GM12865 (cell line): ENCODE measurements around the gene EIF4G3.
"Not testable (repeated sequence)": the region's sequence is repeated elsewhere in the genome, so short reads cannot be mapped to it uniquely, and the experiment has no call there.

Experiments used
- DNase-seq: peaks from one replicate; pipeline ENCODE4 v3.0.0; 2010; ENCODE audit warnings: low read depth
- H3K4me3 ChIP-seq: 2 replicates; pipeline ENCODE4 v1.5.1; 2011; ENCODE audit warnings: mild to moderate bottlenecking, low read depth, low read length, control low read depth
- CTCF ChIP-seq: IDR thresholded peaks from 2 replicates; pipeline ENCODE4 v1.5.1; 2011; ENCODE audit warnings: low read length, control low read depth, low read depth, inconsistent platforms; ENCODE audit not compliant: insufficient read depth; ENCODE audit errors: missing control alignments

The EIF4G3 gene

GRCh38 chr1:21198929-21199328 is 22.2 kb upstream of the EIF4G3 start:
- DNase-seq, result no peak
- no peak overlapping the region for H3K4me3 ChIP-seq
- no peak for TF ChIP-seq CTCF

- TF ChIP-seq CTCF, result no peak
- no peak overlapping the region for H3K4me3 ChIP-seq
- no peak for DNase-seq
Measured at GRCh38 chr1:21192871-21193270, 16.2 kb upstream of the EIF4G3 start.

- TF ChIP-seq CTCF, result no peak
- H3K4me3 ChIP-seq, result no peak overlapping the region
- DNase-seq, result no peak
Measured at GRCh38 chr1:21192284-21192683, 15.6 kb upstream of the EIF4G3 start.

GRCh38 chr1:21190771-21191170 is 14.1 kb upstream of the EIF4G3 start:
- DNase-seq, H3K4me3 ChIP-seq: not testable (repeated sequence)

GRCh38 chr1:21189906-21190500 is 13.3 kb upstream of the EIF4G3 start:
- no peak overlapping the region for H3K4me3 ChIP-seq
- no peak for DNase-seq
- TF ChIP-seq CTCF, result no peak

- H3K4me3 ChIP-seq, result no peak overlapping the region
- DNase-seq, result no peak
- no peak for TF ChIP-seq CTCF
Measured at GRCh38 chr1:21189421-21189820, 12.7 kb upstream of the EIF4G3 start.

GRCh38 chr1:21188235-21188634 is 11.5 kb upstream of the EIF4G3 start:
- DNase-seq, result no peak
- no peak overlapping the region for H3K4me3 ChIP-seq
- TF ChIP-seq CTCF, result no peak
